Raji (cell line): ENCODE results near the gene SPI1.

Experiments
- POLR2A ChIP-seq: IDR thresholded peaks from 2 replicates; pipeline ENCODE4 v1.6.1; 2011; ENCODE audit warnings: low read depth, low read length, control low read depth; ENCODE audit not compliant: insufficient read depth

SPI1 gene

GRCh38 chr11:47331454-47332302 lies 46.7 kb downstream of the SPI1 start:
- no peak for TF ChIP-seq POLR2A

- TF ChIP-seq POLR2A: no peak
Measured at GRCh38 chr11:47329987-47330931, 48.1 kb downstream of the SPI1 start.

- no peak for TF ChIP-seq POLR2A
Measured at GRCh38 chr11:47329431-47329986, 48.8 kb downstream of the SPI1 start.

DNA sequence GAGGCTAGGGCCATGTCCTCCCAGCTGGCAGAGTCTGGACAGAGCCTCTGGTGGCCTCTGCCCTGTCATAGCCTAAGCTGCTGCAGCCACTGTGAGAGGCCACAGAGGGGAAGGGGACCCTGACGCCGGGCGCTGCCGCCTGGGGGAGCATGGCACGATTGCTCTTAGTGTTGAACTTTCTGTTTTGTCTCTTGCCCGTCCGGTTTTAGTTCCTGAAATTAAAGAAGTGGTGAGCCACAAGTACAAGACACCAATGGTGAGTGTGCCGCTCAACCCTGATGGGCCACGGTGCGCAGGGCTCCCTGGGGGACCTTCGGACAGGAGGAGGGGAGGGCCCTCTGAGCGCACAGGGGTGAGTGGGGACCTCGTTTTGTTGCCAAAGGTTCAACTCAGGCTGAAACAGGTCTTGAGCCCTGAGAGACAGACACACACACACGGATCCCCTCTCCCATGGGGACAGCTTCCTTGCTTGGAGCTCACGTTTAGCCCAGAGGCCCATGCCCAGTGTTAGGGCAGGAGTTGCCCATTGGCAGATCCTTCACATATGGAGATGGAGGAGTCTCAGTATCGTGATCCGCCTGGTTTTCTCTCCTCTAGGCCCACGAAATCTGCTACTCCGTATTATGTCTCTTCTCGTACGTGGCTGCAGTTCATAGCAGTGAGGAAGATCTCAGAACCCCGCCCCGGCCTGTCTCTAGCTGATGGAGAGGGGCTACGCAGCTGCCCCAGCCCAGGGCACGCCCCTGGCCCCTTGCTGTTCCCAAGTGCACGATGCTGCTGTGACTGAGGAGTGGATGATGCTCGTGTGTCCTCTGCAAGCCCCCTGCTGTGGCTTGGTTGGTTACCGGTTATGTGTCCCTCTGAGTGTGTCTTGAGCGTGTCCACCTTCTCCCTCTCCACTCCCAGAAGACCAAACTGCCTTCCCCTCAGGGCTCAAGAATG lies 49.6 kb downstream of the SPI1 start:
- TF ChIP-seq POLR2A: no peak

DNA sequence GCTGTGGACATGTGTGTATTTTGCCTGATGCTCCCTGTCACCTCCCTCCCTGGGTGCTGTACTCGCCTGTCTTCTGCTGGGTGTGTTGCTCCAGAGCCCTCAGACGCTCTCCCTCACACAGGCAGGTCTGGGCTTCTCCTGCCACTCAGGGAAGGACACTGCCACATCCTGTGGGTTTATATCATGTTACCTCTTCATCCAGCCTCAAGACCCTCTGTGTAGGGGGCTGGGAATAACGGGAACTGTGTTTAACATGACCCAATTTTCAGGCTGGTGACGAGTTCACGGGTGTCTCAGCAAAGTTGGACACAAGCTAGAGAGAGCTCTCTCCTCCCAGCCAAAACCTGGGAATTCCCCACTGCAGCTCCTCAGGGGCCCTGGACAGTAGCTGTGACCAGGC lies 50.4 kb downstream of the SPI1 start:
- no peak for TF ChIP-seq POLR2A

DNA sequence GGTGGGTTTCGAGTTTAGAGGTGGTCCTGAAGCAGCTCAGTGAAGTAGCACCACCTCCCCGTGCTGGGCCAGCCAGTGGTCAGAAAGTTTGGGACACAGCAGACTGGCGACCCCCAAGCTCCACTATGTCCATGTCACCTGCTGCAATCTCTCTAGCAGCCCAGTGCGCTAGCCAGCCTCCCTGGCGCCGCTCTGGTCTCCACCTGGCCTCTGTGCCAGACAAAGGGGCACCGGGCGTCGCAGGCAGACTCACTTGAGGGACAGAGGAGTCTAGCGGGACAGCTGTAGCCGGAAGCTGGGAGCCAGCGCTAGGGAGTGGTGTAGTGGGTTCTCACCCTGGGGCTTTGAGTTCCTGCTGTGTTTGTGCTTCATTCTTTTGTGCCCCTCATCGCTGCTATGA lies 51.3 kb downstream of the SPI1 start:
- no peak for TF ChIP-seq POLR2A

GRCh38 chr11:47326198-47326597 lies 52.1 kb downstream of the SPI1 start:
- TF ChIP-seq POLR2A: no peak

- TF ChIP-seq POLR2A: no peak
Measured at GRCh38 chr11:47325271-47326041, 52.9 kb downstream of the SPI1 start.

DNA sequence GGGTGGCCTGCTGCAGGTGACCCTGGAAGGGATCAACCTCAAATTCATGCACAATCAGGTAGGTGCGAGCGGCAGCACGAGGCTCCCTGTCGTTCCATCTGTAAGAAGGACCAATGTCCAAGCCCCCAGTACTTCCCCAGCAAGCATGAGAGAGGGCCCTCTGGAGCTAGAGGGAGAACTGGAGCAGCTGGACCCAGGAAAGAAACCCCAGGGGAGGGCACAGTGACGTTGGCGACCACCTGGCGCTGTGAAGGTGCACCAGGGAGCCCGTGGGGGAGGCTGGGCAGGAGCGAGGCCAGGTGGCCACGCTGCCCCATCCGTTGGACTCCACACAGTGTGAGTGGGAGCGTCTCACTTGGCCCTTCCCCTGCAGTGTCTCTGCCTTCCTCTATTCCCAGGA lies 53.8 kb downstream of the SPI1 start:
- TF ChIP-seq POLR2A: no peak

- TF ChIP-seq POLR2A: no peak
Measured at GRCh38 chr11:47318166-47318565, 60.2 kb downstream of the SPI1 start.

GRCh38 chr11:47317064-47317828 lies 61.1 kb downstream of the SPI1 start:
- no peak for TF ChIP-seq POLR2A

GRCh38 chr11:47314992-47315391 lies 63.4 kb downstream of the SPI1 start:
- no peak for TF ChIP-seq POLR2A
